ENCODE results near the gene SLC29A4. TPM values are rescaled to one million over a fixed set of nuclear protein-coding genes. Genes with fewer than 3 reads are reported as not detected.

The SLC29A4 gene
- total RNA-seq, 5 donors from 2014 or later (not counting 1 experiment from before 2014, with no cell fraction given): 0.20 to 0.49 (median 0.32) TPM

DNA sequence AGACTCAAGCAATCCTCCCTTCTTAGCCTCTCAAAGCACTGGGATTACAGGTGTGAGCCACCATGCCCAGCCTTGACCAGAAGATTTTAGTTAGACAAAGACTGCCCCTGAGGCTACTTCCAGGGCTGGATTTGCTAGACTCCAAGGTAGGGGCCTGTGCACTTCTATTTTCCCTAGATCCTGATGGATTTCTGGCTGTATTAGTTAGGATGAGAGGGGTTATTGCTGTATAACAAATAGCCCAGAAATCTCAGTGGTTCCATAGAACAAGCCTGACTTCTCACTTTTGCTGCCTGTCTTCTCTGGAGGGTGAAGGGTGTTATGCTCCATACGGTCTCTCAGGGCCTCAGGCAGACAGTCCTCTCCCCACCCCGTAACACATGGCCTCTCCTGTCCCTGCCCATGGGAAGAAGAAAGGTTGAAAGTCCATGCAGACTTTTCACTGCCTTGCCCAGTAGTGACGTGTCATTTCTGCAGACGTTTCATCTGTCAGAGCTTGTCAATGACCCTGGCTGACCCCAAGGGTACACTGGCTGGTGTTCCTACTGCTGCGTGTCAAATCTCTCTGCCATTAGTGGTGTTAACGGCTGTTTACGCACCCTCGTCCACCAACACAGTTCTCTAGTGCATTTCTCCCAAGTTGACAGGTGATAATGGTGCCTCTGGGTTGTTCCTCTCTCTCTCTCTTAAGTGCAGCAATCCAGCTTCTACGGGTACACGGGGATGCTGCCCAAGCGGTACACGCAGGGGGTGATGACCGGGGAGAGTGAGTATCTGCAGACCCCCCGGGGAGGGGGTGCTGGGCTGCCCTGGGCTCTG is 11.6 kb downstream of the SLC29A4 start:
- H3K4me3 Mint-ChIP-seq: peak overlapping the region in 1 of 3 donors; percentile 83
- no peaks in the 10 kb centered on the region for H3K36me3 Mint-ChIP-seq
- no peak for ATAC-seq (replicated peaks in 1 of 4)
- Histone ChIP-seq H3K4me1 (ENCODE audit: control insufficient read depth in 1 of 2, extremely low read depth in 1 of 2, insufficient read depth in 2 of 2, low read length in 2 of 2) (peaks cover 2 to 17% of the 10 kb centered on the region in 2 experiments), H3K27ac (ENCODE audit: low read length) (no peak overlapping the region), H3K36me3 (ENCODE audit: control insufficient read depth in 2 of 2, extremely low read depth in 1 of 2, insufficient read depth in 1 of 2, low read length in 1 of 2) (no peaks in the 10 kb centered on the region), H3K9me3 (no peaks in the 10 kb centered on the region), H3K27me3 (replicated peaks in 1 of 2; ENCODE audit: control insufficient read depth in 2 of 2, extremely low read depth in 1 of 2, insufficient read depth in 2 of 2, low read length in 1 of 2) (peaks cover 0 to 32% of the 10 kb centered on the region in 2 experiments), H3K4me3 (ENCODE audit: control insufficient read depth in 1 of 2, extremely low read depth in 1 of 2, low read length in 1 of 2) (no peak overlapping the region)
- peaks cover 0 to 9% (median 9%) of the 10 kb centered on the region in 3 donors for H3K9me3 Mint-ChIP-seq
- POLR2A ChIA-PET: no interaction called here
- WGBS (ENCODE audit: insufficient coverage): 96% methylated on average over 8 of the region's 14 CpGs
- DNase-seq: no peak
- CTCF ChIA-PET: no interaction called here
- H3K27me3 Mint-ChIP-seq: peaks cover 6% of the 10 kb centered on the region in 2 donors
- no peak overlapping the region for H3K27ac Mint-ChIP-seq
- H3K4me1 Mint-ChIP-seq: peaks cover 10 to 19% (median 11%) of the 10 kb centered on the region in 3 donors

DNA sequence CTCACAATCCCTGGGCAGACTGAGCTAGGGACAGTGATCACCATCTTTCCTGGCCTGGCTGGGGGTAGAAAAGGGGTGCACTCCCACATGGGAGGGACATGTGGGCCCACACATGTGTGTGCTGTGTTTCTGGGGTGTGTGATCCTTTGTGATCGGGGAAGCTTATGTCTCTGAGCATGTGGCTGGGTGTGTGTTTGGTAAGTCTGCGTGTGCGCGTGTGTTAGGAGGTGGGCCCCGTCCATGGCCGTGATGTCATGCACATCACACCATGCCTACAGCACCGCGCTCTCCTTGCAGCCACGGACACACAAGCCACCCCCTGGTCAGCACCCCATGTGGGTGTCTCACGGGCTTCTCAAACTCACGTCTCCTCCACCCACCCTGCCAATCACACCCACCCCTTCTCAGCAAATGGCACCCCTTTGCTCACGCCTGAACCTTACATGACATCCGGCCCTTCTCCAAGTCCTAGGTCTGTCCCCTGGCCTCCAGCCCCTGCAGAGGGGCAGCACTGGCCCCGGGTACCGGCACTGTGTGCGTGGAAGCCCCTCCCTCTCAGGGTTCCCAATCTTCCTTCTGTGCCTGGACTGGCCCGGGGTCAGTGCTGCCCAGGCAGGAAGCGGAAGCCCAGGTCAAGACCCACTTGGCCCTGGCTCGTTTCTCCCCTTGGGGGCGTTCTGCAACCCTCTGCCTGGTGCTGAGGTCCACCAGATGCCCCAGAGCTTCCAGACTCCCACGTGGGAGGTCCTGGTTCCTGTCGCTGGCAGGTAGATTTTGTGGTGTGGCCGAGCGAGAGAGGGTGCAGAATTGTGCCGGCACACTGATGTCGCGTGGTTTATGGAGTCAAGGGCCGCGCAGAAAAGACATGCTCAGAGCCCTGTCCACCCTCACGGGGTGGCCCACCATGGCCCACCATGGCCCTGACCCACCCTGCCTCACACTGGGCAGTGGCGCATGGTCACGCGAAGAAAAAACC is 12.6 kb downstream of the SLC29A4 start:
- WGBS (ENCODE audit: insufficient coverage): 85% methylated on average over 19 of the region's 33 CpGs
- H3K9me3 ChIP-seq: no peaks in the 10 kb centered on the region
- Mint-ChIP-seq H3K36me3 (no peaks in the 10 kb centered on the region), H3K27me3 (peaks cover 6% of the 10 kb centered on the region in 2 donors), H3K27ac (no peak overlapping the region), H3K9me3 (peaks cover 0 to 9% (median 9%) of the 10 kb centered on the region in 3 donors), H3K4me3 (peak overlapping the region in 2 of 3 donors; percentile 37 to 83), H3K4me1 (peaks cover 10 to 19% (median 11%) of the 10 kb centered on the region in 3 donors)
- no peak overlapping the region for H3K27ac ChIP-seq (ENCODE audit: low read length)
- H3K4me3 ChIP-seq (ENCODE audit: control insufficient read depth in 1 of 2, extremely low read depth in 1 of 2, low read length in 1 of 2): no peak overlapping the region
- ChIA-PET POLR2A (no interaction called here), CTCF (no interaction called here)
- no peak for ATAC-seq (replicated peaks in 1 of 4)
- peaks cover 2 to 17% of the 10 kb centered on the region in 2 experiments for H3K4me1 ChIP-seq (ENCODE audit: control insufficient read depth in 1 of 2, extremely low read depth in 1 of 2, insufficient read depth in 2 of 2, low read length in 2 of 2)
- no peak for DNase-seq
- no peaks in the 10 kb centered on the region for H3K36me3 ChIP-seq (ENCODE audit: control insufficient read depth in 2 of 2, extremely low read depth in 1 of 2, insufficient read depth in 1 of 2, low read length in 1 of 2)
- H3K27me3 ChIP-seq (replicated peaks in 1 of 2; ENCODE audit: control insufficient read depth in 2 of 2, extremely low read depth in 1 of 2, insufficient read depth in 2 of 2, low read length in 1 of 2): peaks cover 0 to 36% of the 10 kb centered on the region in 2 experiments

DNA sequence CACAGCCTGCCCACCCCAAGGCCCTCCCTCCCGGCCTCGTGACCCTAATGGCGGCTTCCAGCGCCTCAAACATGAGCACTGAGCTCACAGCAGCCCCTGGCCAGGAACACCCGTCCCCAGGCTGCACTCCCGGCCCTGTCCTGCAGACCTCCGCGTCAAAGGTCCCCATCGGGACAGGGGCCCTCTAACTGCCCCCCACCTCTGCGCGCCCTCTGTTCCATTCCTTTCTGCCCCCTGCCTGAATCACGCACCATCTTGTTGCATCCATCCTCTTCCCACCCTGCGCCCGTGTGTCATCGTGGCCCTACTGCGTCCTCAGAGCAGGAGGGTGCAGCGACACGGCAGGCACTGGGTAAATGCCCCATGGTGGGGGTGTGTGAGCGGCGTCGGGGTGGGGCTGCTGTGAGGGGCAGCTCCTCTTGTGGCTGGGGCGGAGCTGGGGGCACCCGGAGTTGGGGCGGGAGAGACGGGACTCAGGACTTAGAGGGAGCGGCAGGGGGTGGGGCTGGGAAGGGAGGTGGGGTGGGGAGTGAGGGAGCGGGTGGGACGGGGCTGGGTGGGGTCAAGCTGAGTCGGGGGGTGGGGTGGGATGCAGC is 13.4 kb downstream of the SLC29A4 start:
- H3K4me3 ChIP-seq (ENCODE audit: control insufficient read depth in 1 of 2, extremely low read depth in 1 of 2, low read length in 1 of 2): no peak overlapping the region
- peaks cover 2 to 17% of the 10 kb centered on the region in 2 experiments for H3K4me1 ChIP-seq (ENCODE audit: control insufficient read depth in 1 of 2, extremely low read depth in 1 of 2, insufficient read depth in 2 of 2, low read length in 2 of 2)
- H3K36me3 ChIP-seq (ENCODE audit: control insufficient read depth in 2 of 2, extremely low read depth in 1 of 2, insufficient read depth in 1 of 2, low read length in 1 of 2): no peaks in the 10 kb centered on the region
- H3K9me3 Mint-ChIP-seq: peaks cover 0 to 9% (median 9%) of the 10 kb centered on the region in 3 donors
- CTCF ChIA-PET: no interaction called here
- peaks cover 0 to 36% of the 10 kb centered on the region in 2 experiments for H3K27me3 ChIP-seq (replicated peaks in 1 of 2; ENCODE audit: control insufficient read depth in 2 of 2, extremely low read depth in 1 of 2, insufficient read depth in 2 of 2, low read length in 1 of 2)
- peaks cover 10 to 19% (median 11%) of the 10 kb centered on the region in 3 donors for H3K4me1 Mint-ChIP-seq
- H3K4me3 Mint-ChIP-seq: peak overlapping the region in 2 of 3 donors; percentile 51 to 83
- WGBS (ENCODE audit: insufficient coverage): 31% methylated on average over 10 of the region's 29 CpGs
- no peaks in the 10 kb centered on the region for H3K36me3 Mint-ChIP-seq
- DNase-seq (peak in 13 of 35 experiments; percentile 4 to 29 (median 16)), ATAC-seq (replicated peaks in 1 of 4) (peak in 1 of 4 experiments; percentile 10)
- peaks cover 6% of the 10 kb centered on the region in 2 donors for H3K27me3 Mint-ChIP-seq
- no peak overlapping the region for H3K27ac Mint-ChIP-seq
- no peak overlapping the region for H3K27ac ChIP-seq (ENCODE audit: low read length)
- POLR2A ChIA-PET: no interaction called here
- H3K9me3 ChIP-seq: no peaks in the 10 kb centered on the region

DNA sequence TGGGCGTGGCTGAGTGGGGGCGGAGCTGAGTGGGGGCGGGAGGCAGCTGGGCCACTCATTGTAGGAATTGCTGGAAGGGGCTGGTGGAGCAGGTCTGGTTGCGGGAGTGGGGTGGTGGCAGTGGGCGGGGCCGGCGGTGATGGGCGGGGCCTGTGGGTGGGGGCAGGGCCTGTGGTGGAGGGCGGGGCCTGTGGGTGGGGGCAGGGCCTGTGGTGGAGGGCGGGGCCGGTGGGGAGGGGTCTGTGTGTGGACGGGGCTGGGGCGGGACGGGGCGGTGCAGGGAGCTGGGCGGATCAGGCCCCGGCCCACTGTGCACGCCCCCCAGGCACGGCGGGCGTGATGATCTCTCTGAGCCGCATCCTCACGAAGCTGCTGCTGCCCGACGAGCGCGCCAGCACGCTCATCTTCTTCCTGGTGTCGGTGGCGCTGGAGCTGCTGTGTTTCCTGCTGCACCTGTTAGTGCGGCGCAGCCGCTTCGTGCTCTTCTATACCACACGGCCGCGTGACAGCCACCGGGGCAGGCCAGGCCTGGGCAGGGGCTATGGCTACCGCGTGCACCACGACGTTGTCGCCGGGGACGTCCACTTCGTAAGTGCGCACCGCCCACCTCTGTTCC is 14.0 kb downstream of the SLC29A4 start:
- 4% methylated on average over 32 of the region's 48 CpGs for WGBS (ENCODE audit: insufficient coverage)
- no peak overlapping the region for H3K27ac Mint-ChIP-seq
- peak overlapping the region; percentile 36 to 57 for H3K4me3 ChIP-seq (ENCODE audit: control insufficient read depth in 1 of 2, extremely low read depth in 1 of 2, low read length in 1 of 2)
- H3K4me1 Mint-ChIP-seq: peaks cover 10 to 19% (median 11%) of the 10 kb centered on the region in 3 donors
- ChIA-PET POLR2A (no interaction called here), CTCF (no interaction called here)
- peak overlapping the region; percentile 77 to 83 (median 78) for H3K4me3 Mint-ChIP-seq
- peaks cover 0 to 36% of the 10 kb centered on the region in 2 experiments for H3K27me3 ChIP-seq (replicated peaks in 1 of 2; ENCODE audit: control insufficient read depth in 2 of 2, extremely low read depth in 1 of 2, insufficient read depth in 2 of 2, low read length in 1 of 2)
- peaks cover 0 to 9% (median 9%) of the 10 kb centered on the region in 3 donors for H3K9me3 Mint-ChIP-seq
- H3K36me3 Mint-ChIP-seq: no peaks in the 10 kb centered on the region
- no peak overlapping the region for H3K27ac ChIP-seq (ENCODE audit: low read length)
- H3K4me1 ChIP-seq (ENCODE audit: control insufficient read depth in 1 of 2, extremely low read depth in 1 of 2, insufficient read depth in 2 of 2, low read length in 2 of 2): peaks cover 2 to 17% of the 10 kb centered on the region in 2 experiments
- H3K36me3 ChIP-seq (ENCODE audit: control insufficient read depth in 2 of 2, extremely low read depth in 1 of 2, insufficient read depth in 1 of 2, low read length in 1 of 2): no peaks in the 10 kb centered on the region
- H3K27me3 Mint-ChIP-seq: peaks cover 6% of the 10 kb centered on the region in 2 donors
- DNase-seq: peak; percentile 29 to 86 (median 76)
- peak; percentile 82 to 93 (median 88) for ATAC-seq (replicated peaks in 1 of 4)
- no peaks in the 10 kb centered on the region for H3K9me3 ChIP-seq

DNA sequence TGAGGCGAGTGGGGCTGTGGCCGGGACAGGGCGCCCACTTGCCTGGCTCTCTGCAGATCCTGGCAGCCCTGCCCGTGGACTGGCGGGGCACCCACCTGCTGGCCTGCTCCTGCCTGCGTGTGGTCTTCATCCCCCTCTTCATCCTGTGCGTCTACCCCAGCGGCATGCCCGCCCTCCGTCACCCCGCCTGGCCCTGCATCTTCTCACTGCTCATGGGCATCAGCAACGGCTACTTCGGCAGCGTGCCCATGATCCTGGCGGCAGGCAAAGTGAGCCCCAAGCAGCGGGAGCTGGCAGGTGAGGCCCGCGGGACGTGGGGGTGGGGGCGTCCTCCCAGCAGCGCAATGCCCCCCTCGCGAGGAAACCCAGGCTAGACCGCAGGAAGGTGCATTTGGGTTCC is 17.6 kb downstream of the SLC29A4 start:
- POLR2A ChIA-PET: no interaction called here
- peaks cover 10 to 19% (median 11%) of the 10 kb centered on the region in 3 donors for H3K4me1 Mint-ChIP-seq
- ATAC-seq (replicated peaks in 1 of 4): no peak
- H3K4me3 Mint-ChIP-seq: no peak overlapping the region
- peaks cover 6% of the 10 kb centered on the region in 2 donors for H3K27me3 Mint-ChIP-seq
- H3K36me3 Mint-ChIP-seq: no peaks in the 10 kb centered on the region
- no peaks in the 10 kb centered on the region for H3K36me3 ChIP-seq (ENCODE audit: control insufficient read depth in 2 of 2, extremely low read depth in 1 of 2, insufficient read depth in 1 of 2, low read length in 1 of 2)
- H3K27ac ChIP-seq (ENCODE audit: low read length): no peak overlapping the region
- no peak for DNase-seq
- peaks cover 2 to 17% of the 10 kb centered on the region in 2 experiments for H3K4me1 ChIP-seq (ENCODE audit: control insufficient read depth in 1 of 2, extremely low read depth in 1 of 2, insufficient read depth in 2 of 2, low read length in 2 of 2)
- H3K27ac Mint-ChIP-seq: no peak overlapping the region
- peaks cover 0 to 29% of the 10 kb centered on the region in 2 experiments for H3K27me3 ChIP-seq (replicated peaks in 1 of 2; ENCODE audit: control insufficient read depth in 2 of 2, extremely low read depth in 1 of 2, insufficient read depth in 2 of 2, low read length in 1 of 2)
- H3K9me3 Mint-ChIP-seq: no peaks in the 10 kb centered on the region
- no peak overlapping the region for H3K4me3 ChIP-seq (ENCODE audit: control insufficient read depth in 1 of 2, extremely low read depth in 1 of 2, low read length in 1 of 2)
- H3K9me3 ChIP-seq: no peaks in the 10 kb centered on the region
- 91% methylated on average over 18 of the region's 24 CpGs for WGBS (ENCODE audit: insufficient coverage)
- CTCF ChIA-PET: no interaction called here
